SH-SY5Y (cell line): ENCODE results near the gene ANKMY2.

Source experiments
- GATA2 ChIP-seq: IDR thresholded peaks from 2 replicates; pipeline ENCODE4 v1.6.1; 2011; ENCODE audit warnings: mild to moderate bottlenecking, low read depth, low read length
- GATA3 ChIP-seq: IDR thresholded peaks from 2 replicates; pipeline ENCODE4 v1.6.1; 2011; ENCODE audit warnings: low read depth, mild to moderate bottlenecking, low read length, moderate library complexity

ANKMY2 gene

DNA sequence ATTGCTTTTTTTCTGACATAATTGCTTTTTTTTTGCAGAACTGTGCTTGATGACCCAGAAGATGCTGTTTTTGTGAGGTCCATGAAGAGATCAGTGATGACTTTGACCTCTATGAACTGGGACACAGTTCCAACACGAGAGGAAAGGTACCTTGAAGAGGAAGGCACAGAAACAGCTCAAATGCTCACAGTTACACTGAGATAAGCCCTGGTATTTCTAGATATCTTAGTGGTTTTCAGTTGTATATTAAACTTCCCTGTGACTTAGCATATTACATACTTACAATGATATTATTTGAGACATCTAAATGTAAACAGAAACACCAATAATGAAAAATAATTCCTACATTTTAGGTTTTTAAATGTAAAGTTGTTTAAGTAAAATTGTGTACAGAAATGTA, 64.3 kb downstream of the ANKMY2 start:
- TF ChIP-seq GATA3 (no peak), GATA2 (no peak)

DNA sequence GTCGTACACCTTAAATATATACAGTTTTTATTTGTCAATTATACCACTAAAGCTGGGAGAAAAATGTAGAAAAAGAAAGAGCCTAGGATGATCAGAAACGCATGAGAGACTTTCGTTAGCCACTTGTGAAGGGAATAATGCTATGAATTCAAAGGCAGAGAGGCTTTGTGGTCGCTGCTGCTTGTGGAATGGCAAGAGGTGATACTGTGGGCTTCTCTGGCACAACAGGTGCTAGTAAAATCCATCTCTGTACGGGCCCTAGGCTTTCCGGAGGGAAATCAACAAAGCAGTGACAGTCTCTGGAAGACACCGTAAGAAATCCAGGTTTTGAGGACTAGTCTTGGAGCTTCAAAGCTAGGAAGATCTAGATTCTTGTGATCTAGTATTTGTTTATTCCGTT, 66.3 kb downstream of the ANKMY2 start:
- TF ChIP-seq GATA3 = no peak
- no peak for TF ChIP-seq GATA2

DNA sequence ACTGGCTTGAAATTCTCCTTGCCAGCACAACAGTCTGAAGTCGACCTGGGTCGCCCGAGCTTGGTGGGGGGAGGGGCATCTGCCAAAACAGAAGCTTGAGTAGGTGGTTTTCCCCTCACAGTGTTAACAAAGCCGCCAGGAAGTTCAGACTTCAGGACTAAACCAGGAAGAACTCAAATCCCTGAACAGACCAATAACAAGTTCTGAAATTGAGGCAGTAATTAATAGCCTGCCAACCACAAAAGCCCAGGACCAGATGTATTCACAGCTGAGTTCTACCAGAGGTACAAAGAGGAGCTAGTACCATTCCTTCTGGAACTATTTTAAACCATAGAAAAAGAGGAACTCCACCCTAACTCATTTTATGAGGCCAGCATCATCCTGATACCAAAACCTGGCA, 73.6 kb downstream of the ANKMY2 start:
- TF ChIP-seq GATA3 (no peak), GATA2 (no peak)

DNA sequence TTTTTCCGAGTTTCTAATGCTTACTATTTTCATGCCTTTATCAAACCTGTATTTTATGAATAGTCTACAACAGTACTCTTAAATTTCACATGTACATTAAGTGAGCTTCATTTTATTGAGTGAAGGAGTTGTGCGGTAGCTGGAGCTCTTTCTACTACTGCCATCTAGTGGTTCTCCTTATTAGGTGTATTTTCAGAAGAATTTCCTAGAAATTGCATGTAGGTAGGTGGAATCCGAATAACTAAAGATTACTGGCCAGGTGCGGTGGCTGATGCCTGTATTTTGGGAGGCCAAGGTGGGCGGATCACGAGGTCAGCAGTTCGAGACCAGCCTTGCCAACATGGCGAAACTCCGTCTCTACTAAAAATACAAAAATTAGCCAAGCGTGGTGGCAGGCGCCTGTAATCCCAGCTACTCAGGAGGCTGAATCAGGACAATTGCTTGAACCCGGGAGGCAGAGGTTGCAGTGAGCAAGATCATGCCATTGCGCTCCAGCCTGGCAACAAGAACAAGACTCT, 80.6 kb downstream of the ANKMY2 start:
- TF ChIP-seq GATA2 = no peak
- 0 out of 2 replicates have a peak, but pooled peaks have one; percentile 9 for TF ChIP-seq GATA3

DNA sequence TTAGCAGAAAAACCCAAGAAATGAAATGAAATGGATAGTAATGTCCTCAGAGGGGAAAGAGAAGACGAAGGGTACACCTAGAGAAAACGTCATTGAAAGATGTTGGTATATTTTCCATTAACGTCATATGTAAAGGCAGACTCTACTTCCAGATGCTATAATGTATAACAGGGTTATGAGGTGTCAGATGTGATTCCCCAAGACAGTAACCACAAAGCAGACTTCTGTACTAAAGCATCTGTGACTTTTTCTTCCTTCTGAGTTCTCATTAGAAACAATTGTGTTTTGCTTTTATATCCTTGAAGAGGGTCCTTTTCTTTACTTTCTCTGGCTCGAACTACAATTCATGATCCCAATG, 81.6 kb downstream of the ANKMY2 start:
- no peak for TF ChIP-seq GATA2
- no peak for TF ChIP-seq GATA3

DNA sequence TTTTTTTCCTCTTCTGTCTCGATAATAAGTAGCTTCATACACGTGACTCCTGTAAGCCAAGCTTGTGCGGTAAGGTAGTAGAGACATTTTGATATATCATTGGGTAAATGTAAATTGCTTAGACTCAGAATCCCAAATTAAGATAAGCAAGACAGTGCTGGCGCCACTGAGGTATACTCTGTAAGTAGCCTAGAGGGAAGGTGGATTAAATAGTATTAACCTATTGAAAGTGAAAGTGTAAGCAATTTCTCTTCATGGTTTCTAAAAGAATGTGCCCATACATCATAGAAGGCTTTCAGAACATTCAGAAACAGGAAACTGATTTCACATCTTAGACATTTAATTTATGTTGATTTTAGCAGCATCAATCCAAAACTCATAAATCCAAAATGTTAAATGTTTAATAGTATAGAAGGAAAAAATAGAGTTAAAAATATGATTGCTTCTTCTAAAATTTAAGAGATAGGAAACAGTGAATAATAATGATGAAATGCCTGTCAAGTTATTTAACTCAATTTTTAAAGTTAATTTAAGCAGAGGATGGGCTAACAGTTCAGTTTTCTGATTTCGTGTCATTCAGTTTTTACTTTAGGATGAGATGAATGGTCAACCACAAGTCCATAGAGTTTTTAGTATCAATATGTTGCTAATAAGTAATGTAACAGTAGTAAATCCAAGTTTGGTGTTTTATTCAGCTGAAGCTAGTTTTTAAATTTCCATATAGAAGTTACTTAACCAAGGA, 82.1 kb downstream of the ANKMY2 start:
- TF ChIP-seq GATA2 (no peak), GATA3 (no peak)

DNA sequence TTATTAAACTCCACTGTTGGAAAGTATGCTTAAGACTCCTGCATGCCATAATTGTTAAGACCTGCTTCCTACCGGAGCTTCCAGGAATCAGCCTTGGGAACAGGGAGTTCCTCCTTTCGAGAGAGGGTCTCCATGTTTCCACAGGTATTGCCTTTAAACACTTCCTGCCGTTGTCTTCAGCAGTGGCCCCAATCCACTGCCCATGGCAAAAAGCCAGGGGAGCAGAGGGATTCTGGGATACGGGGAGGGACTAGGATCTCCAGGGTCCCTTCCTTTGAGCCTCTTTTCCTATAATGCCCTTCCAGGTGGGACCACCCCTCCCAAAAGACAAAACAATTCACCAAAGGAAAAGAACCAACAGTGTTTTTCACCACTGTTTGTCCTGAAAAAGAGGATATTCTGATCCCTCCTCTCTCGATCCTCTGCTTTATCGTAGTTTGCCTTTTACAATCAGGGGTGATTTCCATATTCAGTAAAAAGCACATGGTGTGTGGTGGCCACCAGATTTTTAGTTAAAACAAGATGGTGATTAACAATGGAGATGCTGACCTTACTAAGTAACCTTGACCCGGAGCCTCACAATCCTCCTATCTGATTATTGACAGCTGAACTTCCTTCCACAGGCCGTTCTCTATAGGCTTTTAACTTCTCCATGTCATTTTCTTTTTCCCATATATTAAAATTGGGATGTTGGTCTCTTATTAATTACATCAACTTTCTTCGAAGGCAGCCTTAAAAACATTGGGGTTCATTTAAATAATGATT, 82.9 kb downstream of the ANKMY2 start:
- TF ChIP-seq GATA3 (no peak), GATA2 (no peak)

DNA sequence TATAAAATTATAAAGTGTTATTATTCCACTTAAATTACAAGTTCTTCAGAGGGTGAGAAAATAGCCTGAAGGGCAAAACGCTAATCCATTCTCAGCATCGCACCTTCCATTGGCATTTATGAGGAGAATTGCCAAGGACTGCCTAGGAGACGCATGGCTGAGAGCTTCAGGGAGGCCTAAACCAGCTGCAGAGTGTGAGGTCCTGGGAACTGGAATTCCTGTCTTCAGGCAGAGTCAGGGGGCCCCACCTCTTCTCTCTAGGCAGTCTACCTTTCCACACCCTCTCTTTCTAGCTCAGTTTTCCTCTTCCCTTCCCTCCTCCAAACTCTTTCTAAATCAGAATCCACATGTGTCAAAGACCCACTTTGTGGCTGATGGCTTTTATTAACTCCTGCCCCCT, 83.6 kb downstream of the ANKMY2 start:
- no peak for TF ChIP-seq GATA2
- no peak for TF ChIP-seq GATA3

DNA sequence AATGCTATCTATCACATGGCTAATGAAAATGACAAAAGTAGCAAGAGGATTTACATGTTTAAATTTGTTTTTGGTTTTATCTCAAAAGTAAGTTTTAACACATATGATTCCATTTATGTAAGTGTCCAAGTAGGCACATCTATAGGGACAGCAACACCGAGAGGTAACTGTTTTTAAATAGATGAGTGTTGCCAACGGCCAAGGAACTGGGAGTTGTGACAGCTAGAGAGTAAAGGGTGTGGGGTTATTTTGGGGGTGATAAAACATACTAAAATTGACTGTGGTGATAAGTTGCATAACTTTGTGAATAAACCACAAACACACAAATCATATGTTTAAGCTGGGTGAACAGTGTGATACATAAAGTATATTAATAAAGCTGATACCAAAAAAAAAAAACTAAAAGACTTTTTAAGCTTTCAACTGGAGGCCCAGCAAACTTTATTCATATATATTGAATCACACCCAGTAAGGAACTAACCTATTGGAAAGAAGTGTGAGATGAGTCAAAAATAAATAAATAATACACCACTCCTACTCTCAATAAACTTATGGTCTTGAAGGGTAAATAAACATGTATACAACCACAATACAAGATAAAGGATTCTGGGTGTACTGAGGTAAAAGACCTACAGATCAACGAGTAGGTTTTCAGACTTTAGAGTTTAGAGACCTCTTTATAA, 85.9 kb downstream of the ANKMY2 start:
- TF ChIP-seq GATA2 = no peak
- TF ChIP-seq GATA3 = no peak

DNA sequence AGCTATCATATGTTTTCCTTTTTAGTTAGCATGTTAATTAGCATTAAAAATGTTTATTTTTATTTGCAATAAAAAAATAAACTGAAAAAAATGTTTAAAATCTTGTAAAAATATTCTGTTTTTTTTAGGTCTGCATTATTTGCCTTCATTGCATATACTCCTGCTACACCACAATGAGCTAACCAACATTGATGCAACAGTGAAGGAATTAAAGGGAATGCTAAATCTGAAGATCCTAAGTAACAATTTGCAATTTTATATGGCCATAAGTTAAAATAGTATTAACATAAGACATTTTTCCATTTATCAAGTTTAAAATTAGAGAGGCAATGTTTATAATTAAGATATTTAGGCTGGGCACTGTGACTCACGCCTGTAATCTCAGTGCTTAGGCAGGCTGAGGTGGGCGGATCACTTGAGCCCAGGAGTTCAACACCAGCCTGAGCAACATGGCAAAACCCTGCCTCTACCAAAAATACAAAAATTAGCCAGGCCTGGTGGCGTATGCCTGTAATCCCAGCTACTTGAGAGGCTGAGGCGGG, 86.7 kb downstream of the ANKMY2 start:
- TF ChIP-seq GATA2 = no peak
- no peak for TF ChIP-seq GATA3

DNA sequence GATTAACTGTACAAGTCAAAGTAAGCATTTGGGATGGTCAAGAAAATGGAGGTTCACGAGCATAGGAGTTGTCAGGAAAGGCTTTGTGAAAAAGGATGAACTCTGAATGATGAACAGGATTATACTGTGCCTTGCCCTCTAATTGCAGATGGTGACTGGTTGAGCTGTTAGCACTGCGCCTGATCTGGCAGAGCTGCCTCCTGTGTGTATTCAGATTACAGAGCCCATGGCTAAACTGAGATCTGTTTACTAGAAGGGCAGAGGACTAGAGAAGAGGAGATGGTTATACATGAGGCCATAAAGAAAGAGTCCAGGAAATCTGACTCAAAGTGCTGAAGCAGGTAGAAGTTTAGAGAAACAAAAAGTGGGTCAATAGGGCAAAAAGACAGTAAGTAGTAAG, 89.2 kb downstream of the ANKMY2 start:
- TF ChIP-seq GATA3 = no peak
- TF ChIP-seq GATA2 = no peak

DNA sequence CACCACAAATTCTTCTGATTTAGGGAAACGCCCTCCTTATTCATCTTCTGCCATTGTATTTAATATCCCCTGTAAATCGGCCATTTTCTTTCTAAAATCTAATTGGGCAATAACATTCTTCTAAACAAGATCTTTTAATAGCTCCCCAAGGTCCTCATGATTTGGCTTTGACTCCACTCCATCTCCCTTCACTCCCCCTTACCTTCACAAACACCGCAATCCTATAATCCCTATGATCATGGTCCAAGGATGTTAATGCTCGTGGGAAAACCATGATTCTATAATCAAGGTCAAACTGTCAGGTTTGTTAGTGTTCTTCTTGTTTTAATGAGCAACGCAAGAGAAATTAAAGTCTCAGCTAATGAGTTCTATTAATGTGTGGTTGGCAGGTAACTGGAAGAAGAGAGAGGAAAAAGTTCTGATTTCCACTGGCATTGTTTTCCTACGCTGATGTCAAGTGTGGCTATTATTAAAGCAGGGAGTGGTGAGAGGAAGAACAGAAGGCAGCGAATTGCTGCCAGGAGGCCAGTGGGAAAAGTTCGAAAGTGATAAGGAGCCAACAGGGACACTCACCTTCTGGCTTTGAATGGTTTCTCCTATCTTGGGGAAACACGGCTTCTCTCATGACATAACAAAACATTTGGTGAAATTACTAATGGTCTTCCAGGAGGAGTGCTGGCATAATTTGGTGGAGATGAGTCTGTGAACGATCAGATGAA, 90.9 kb downstream of the ANKMY2 start:
- TF ChIP-seq GATA2 = no peak
- no peak for TF ChIP-seq GATA3

DNA sequence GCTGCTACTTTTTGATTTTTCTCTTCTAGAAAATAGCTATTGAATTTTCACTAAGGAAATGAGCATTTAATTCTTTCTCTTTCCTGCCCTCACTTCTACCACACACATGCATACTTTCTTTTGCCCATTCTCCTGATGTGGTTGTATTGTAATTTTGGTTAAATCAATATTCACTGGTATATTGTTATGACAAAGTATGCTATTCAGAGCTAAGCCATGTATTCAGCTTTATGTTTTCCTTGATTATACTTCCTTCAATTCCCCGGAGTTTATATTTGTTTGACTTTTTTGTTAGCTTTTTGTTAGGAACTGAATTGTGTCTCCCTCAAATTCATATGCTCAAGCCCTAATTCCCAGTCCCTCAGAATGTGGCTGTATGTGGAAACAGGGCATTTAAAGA, 94.9 kb downstream of the ANKMY2 start:
- TF ChIP-seq GATA3 (no peak), GATA2 (no peak)
